Muscle layer of duodenum (tissue), 2 donors: ENCODE results near the gene GRM3.
A peak's percentile ranks its signal among the peaks of the same experiment; 100 is the strongest.

Source experiments
- H3K27ac ChIP-seq: one replicate; pipeline ENCODE4 v1.7.0; 2013; ENCODE audit warnings: mild to moderate bottlenecking, low read length
- H3K27me3 ChIP-seq: one replicate; pipeline ENCODE4 v1.7.0; 2013; ENCODE audit warnings: low read depth, mild to moderate bottlenecking, control low read depth, low read length
- H3K36me3 ChIP-seq, 2 donors: one replicate each; pipeline ENCODE4 v1.7.0; 2013; ENCODE audit warnings: low read length in 2 of 2, control low read depth in 1 of 2, mild to moderate bottlenecking in 1 of 2; ENCODE audit not compliant: insufficient read depth in 2 of 2, control insufficient read depth in 1 of 2
- H3K4me1 ChIP-seq, 2 donors: one replicate each; pipeline ENCODE4 v1.7.0; 2013; ENCODE audit warnings: low read length in 2 of 2, mild to moderate bottlenecking in 2 of 2, control low read depth in 1 of 2, moderate library complexity in 1 of 2; ENCODE audit not compliant: insufficient read depth in 2 of 2, control insufficient read depth in 1 of 2
- H3K4me3 ChIP-seq, 2 donors: one replicate each; pipeline ENCODE4 v1.7.0; 2013; ENCODE audit warnings: low read length in 2 of 2, low read depth in 1 of 2, mild to moderate bottlenecking in 1 of 2
- H3K9me3 ChIP-seq, 2 donors: one replicate each; pipeline ENCODE4 v1.7.0; 2013; ENCODE audit warnings: low read length in 2 of 2, control low read depth in 1 of 2, mild to moderate bottlenecking in 1 of 2; ENCODE audit not compliant: control insufficient read depth in 1 of 2
- donor health status: healthy.

GRM3 gene

GRCh38 chr7:86653919-86654659 is 10.4 kb downstream of the GRM3 start:
- Histone ChIP-seq H3K27me3 (no peaks in the 10 kb centered on the region), H3K36me3 (no peaks in the 10 kb centered on the region), H3K4me1 (no peaks in the 10 kb centered on the region), H3K9me3 (no peaks in the 10 kb centered on the region), H3K27ac (no peak overlapping the region), H3K4me3 (peak overlapping the region in 1 of 2 donors; percentile 34)

- Histone ChIP-seq H3K9me3 (no peaks in the 10 kb centered on the region), H3K27ac (no peak overlapping the region), H3K4me3 (no peak overlapping the region), H3K36me3 (no peaks in the 10 kb centered on the region), H3K4me1 (no peaks in the 10 kb centered on the region), H3K27me3 (no peaks in the 10 kb centered on the region)
These were observed 14.2 kb downstream of the GRM3 start for GRCh38 chr7:86657948-86658347.

- H3K4me1 ChIP-seq, result no peaks in the 10 kb centered on the region
- H3K27ac ChIP-seq, result no peak overlapping the region
- no peak overlapping the region for H3K4me3 ChIP-seq
- no peaks in the 10 kb centered on the region for H3K9me3 ChIP-seq
- H3K27me3 ChIP-seq, result no peaks in the 10 kb centered on the region
- H3K36me3 ChIP-seq, result no peaks in the 10 kb centered on the region
These were observed 17.3 kb downstream of the GRM3 start for GRCh38 chr7:86660950-86661462.

GRCh38 chr7:86664486-86664885 is 20.8 kb downstream of the GRM3 start:
- no peaks in the 10 kb centered on the region for H3K27me3 ChIP-seq
- no peak overlapping the region for H3K27ac ChIP-seq
- H3K4me3 ChIP-seq, result no peak overlapping the region
- no peaks in the 10 kb centered on the region for H3K4me1 ChIP-seq
- H3K36me3 ChIP-seq, result no peaks in the 10 kb centered on the region
- H3K9me3 ChIP-seq, result no peaks in the 10 kb centered on the region

GRCh38 chr7:86664991-86665390 is 21.3 kb downstream of the GRM3 start:
- no peak overlapping the region for H3K4me3 ChIP-seq
- H3K9me3 ChIP-seq, result no peaks in the 10 kb centered on the region
- no peaks in the 10 kb centered on the region for H3K27me3 ChIP-seq
- H3K36me3 ChIP-seq, result no peaks in the 10 kb centered on the region
- H3K4me1 ChIP-seq, result no peaks in the 10 kb centered on the region
- no peak overlapping the region for H3K27ac ChIP-seq

- Histone ChIP-seq H3K9me3 (no peaks in the 10 kb centered on the region), H3K27me3 (no peaks in the 10 kb centered on the region), H3K4me3 (no peak overlapping the region), H3K36me3 (no peaks in the 10 kb centered on the region), H3K4me1 (no peaks in the 10 kb centered on the region), H3K27ac (no peak overlapping the region)
These were observed 22.0 kb downstream of the GRM3 start for GRCh38 chr7:86665669-86666068.

- Histone ChIP-seq H3K9me3 (no peaks in the 10 kb centered on the region), H3K36me3 (no peaks in the 10 kb centered on the region), H3K4me1 (no peaks in the 10 kb centered on the region), H3K27me3 (no peaks in the 10 kb centered on the region), H3K27ac (no peak overlapping the region), H3K4me3 (no peak overlapping the region)
These were observed 24.0 kb downstream of the GRM3 start for GRCh38 chr7:86667732-86668131.

GRCh38 chr7:86668315-86668714 is 24.6 kb downstream of the GRM3 start:
- Histone ChIP-seq H3K27ac (no peak overlapping the region), H3K4me3 (no peak overlapping the region), H3K4me1 (no peaks in the 10 kb centered on the region), H3K36me3 (no peaks in the 10 kb centered on the region), H3K27me3 (no peaks in the 10 kb centered on the region), H3K9me3 (no peaks in the 10 kb centered on the region)

- Histone ChIP-seq H3K4me1 (no peaks in the 10 kb centered on the region), H3K9me3 (no peaks in the 10 kb centered on the region), H3K36me3 (no peaks in the 10 kb centered on the region), H3K4me3 (no peak overlapping the region), H3K27me3 (no peaks in the 10 kb centered on the region), H3K27ac (no peak overlapping the region)
These were observed 44.1 kb downstream of the GRM3 start for GRCh38 chr7:86687831-86688230.

- H3K4me1 ChIP-seq, result no peaks in the 10 kb centered on the region
- no peaks in the 10 kb centered on the region for H3K27me3 ChIP-seq
- no peak overlapping the region for H3K27ac ChIP-seq
- no peaks in the 10 kb centered on the region for H3K9me3 ChIP-seq
- no peaks in the 10 kb centered on the region for H3K36me3 ChIP-seq
- no peak overlapping the region for H3K4me3 ChIP-seq
These were observed 45.7 kb downstream of the GRM3 start for GRCh38 chr7:86689363-86689762.

GRCh38 chr7:86692755-86693154 is 49.0 kb downstream of the GRM3 start:
- H3K27me3 ChIP-seq, result no peaks in the 10 kb centered on the region
- H3K9me3 ChIP-seq, result no peaks in the 10 kb centered on the region
- H3K27ac ChIP-seq, result no peak overlapping the region
- no peak overlapping the region for H3K4me3 ChIP-seq
- H3K4me1 ChIP-seq, result no peaks in the 10 kb centered on the region
- H3K36me3 ChIP-seq, result no peaks in the 10 kb centered on the region

- Histone ChIP-seq H3K4me3 (no peak overlapping the region), H3K9me3 (no peaks in the 10 kb centered on the region), H3K4me1 (no peaks in the 10 kb centered on the region), H3K27me3 (no peaks in the 10 kb centered on the region), H3K27ac (no peak overlapping the region), H3K36me3 (no peaks in the 10 kb centered on the region)
These were observed 62.7 kb downstream of the GRM3 start for GRCh38 chr7:86706406-86706805.
